ENCODE results near the gene HMGA1.
A peak's percentile ranks its signal among the peaks of the same experiment; 100 is the strongest.
"Not testable (repeated sequence)": the region's sequence is repeated elsewhere in the genome, so short reads cannot be mapped to it uniquely, and the experiment has no call there.

The HMGA1 gene

GRCh38 chr6:34263484-34263883 is 26.8 kb downstream of the HMGA1 start:
- not testable (repeated sequence) for DNase-seq

- DNase-seq = no peak
Measured at GRCh38 chr6:34267746-34268145, 31.1 kb downstream of the HMGA1 start.

GRCh38 chr6:34269132-34269531 is 32.5 kb downstream of the HMGA1 start:
- DNase-seq = not testable (repeated sequence)

GRCh38 chr6:34269658-34270341 is 33.1 kb downstream of the HMGA1 start:
- not testable (repeated sequence) for DNase-seq

- DNase-seq = no peak
Measured at GRCh38 chr6:34272013-34272926, 35.6 kb downstream of the HMGA1 start.

- no peak for DNase-seq
Measured at GRCh38 chr6:34273242-34273805, 36.7 kb downstream of the HMGA1 start.

GRCh38 chr6:34274129-34274528 is 37.5 kb downstream of the HMGA1 start:
- no peak for DNase-seq

- DNase-seq = no peak
Measured at GRCh38 chr6:34275128-34275804, 38.6 kb downstream of the HMGA1 start.

GRCh38 chr6:34276191-34276590 is 39.5 kb downstream of the HMGA1 start:
- no peak for DNase-seq

GRCh38 chr6:34276881-34277762 is 40.4 kb downstream of the HMGA1 start:
- no peak for DNase-seq

GRCh38 chr6:34277763-34278112 is 41.1 kb downstream of the HMGA1 start:
- no peak for DNase-seq

- DNase-seq = no peak
Measured at GRCh38 chr6:34278833-34279232, 42.2 kb downstream of the HMGA1 start.

- no peak for DNase-seq
Measured at GRCh38 chr6:34280216-34280615, 43.5 kb downstream of the HMGA1 start.

- DNase-seq = no peak
Measured at GRCh38 chr6:34281702-34282334, 45.1 kb downstream of the HMGA1 start.

GRCh38 chr6:34284563-34285447 is 48.1 kb downstream of the HMGA1 start:
- no peak for DNase-seq

GRCh38 chr6:34285448-34286164 is 48.9 kb downstream of the HMGA1 start:
- DNase-seq = no peak

- DNase-seq = peak in 1 of 2 donors; percentile 8
Measured at GRCh38 chr6:34288581-34288980, 51.9 kb downstream of the HMGA1 start.

GRCh38 chr6:34289137-34289536 is 52.5 kb downstream of the HMGA1 start:
- DNase-seq = no peak

- no peak for DNase-seq
Measured at GRCh38 chr6:34292954-34293353, 56.3 kb downstream of the HMGA1 start.

- no peak for DNase-seq
Measured at GRCh38 chr6:34295721-34296120, 59.0 kb downstream of the HMGA1 start.
